ENCODE results near the gene SLC25A26.
"Not testable (repeated sequence)": the region's sequence is repeated elsewhere in the genome, so short reads cannot be mapped to it uniquely, and the experiment has no call there.

SLC25A26 gene

GRCh38 chr3:66226093-66226492 is 5.3 kb downstream of the SLC25A26 start:
- not testable (repeated sequence) for DNase-seq (ENCODE audit: low read depth in 2 of 3, low spot score in 2 of 3)

- DNase-seq (ENCODE audit: low read depth in 2 of 3, low spot score in 2 of 3), result no peak
These were observed 6.2 kb downstream of the SLC25A26 start for GRCh38 chr3:66227051-66227450.

GRCh38 chr3:66227915-66228314 is 7.1 kb downstream of the SLC25A26 start:
- no peak for DNase-seq (ENCODE audit: low read depth in 2 of 3, low spot score in 2 of 3)

- no peak for DNase-seq (ENCODE audit: low read depth in 2 of 3, low spot score in 2 of 3)
These were observed 7.9 kb downstream of the SLC25A26 start for GRCh38 chr3:66228707-66229106.

- DNase-seq (ENCODE audit: low read depth in 2 of 3, low spot score in 2 of 3), result no peak
These were observed 9.1 kb downstream of the SLC25A26 start for GRCh38 chr3:66229931-66230330.

GRCh38 chr3:66233033-66233432 is 12.2 kb downstream of the SLC25A26 start:
- no peak for DNase-seq (ENCODE audit: low read depth in 2 of 3, low spot score in 2 of 3)

- DNase-seq (ENCODE audit: low read depth in 2 of 3, low spot score in 2 of 3), result no peak
These were observed 15.5 kb downstream of the SLC25A26 start for GRCh38 chr3:66236281-66236680.

- no peak for DNase-seq (ENCODE audit: low read depth in 2 of 3, low spot score in 2 of 3)
These were observed 16.8 kb downstream of the SLC25A26 start for GRCh38 chr3:66237552-66237951.

- no peak for DNase-seq (ENCODE audit: low read depth in 2 of 3, low spot score in 2 of 3)
These were observed 18.8 kb downstream of the SLC25A26 start for GRCh38 chr3:66239513-66240123.

GRCh38 chr3:66241466-66241865 is 20.7 kb downstream of the SLC25A26 start:
- DNase-seq (ENCODE audit: low read depth in 2 of 3, low spot score in 2 of 3), result no peak

GRCh38 chr3:66242788-66243464 is 22.1 kb downstream of the SLC25A26 start:
- no peak for DNase-seq (ENCODE audit: low read depth in 2 of 3, low spot score in 2 of 3)

GRCh38 chr3:66248641-66249040 is 27.8 kb downstream of the SLC25A26 start:
- DNase-seq (ENCODE audit: low read depth in 2 of 3, low spot score in 2 of 3), result no peak

- no peak for DNase-seq (ENCODE audit: low read depth in 2 of 3, low spot score in 2 of 3)
These were observed 33.2 kb downstream of the SLC25A26 start for GRCh38 chr3:66253790-66254620.

- DNase-seq (ENCODE audit: low read depth in 2 of 3, low spot score in 2 of 3), result no peak
These were observed 35.1 kb downstream of the SLC25A26 start for GRCh38 chr3:66255865-66256264.

- DNase-seq (ENCODE audit: low read depth in 2 of 3, low spot score in 2 of 3), result no peak
These were observed 36.0 kb downstream of the SLC25A26 start for GRCh38 chr3:66256806-66257205.

GRCh38 chr3:66259566-66260255 is 38.9 kb downstream of the SLC25A26 start:
- no peak for DNase-seq (ENCODE audit: low read depth in 2 of 3, low spot score in 2 of 3)

- DNase-seq (ENCODE audit: low read depth in 2 of 3, low spot score in 2 of 3), result no peak
These were observed 39.6 kb downstream of the SLC25A26 start for GRCh38 chr3:66260431-66260830.

- no peak for DNase-seq (ENCODE audit: low read depth in 2 of 3, low spot score in 2 of 3)
These were observed 40.6 kb downstream of the SLC25A26 start for GRCh38 chr3:66261355-66261754.

- no peak for DNase-seq (ENCODE audit: low read depth in 2 of 3, low spot score in 2 of 3)
These were observed 44.8 kb downstream of the SLC25A26 start for GRCh38 chr3:66265649-66266048.

- DNase-seq (ENCODE audit: low read depth in 2 of 3, low spot score in 2 of 3), result no peak
These were observed 45.8 kb downstream of the SLC25A26 start for GRCh38 chr3:66266551-66266950.

GRCh38 chr3:66267031-66267430 is 46.2 kb downstream of the SLC25A26 start:
- no peak for DNase-seq (ENCODE audit: low read depth in 2 of 3, low spot score in 2 of 3)

GRCh38 chr3:66267906-66268305 is 47.1 kb downstream of the SLC25A26 start:
- no peak for DNase-seq (ENCODE audit: low read depth in 2 of 3, low spot score in 2 of 3)
